Sigmoid colon (tissue), 3 donors: Measurements from ENCODE around the gene GORASP1.

ENCODE experiments used
- POLR2A ChIP-seq, 2 donors: fragments of 450-650 bp; IDR thresholded peaks; one replicate each; pipeline ENCODE4 v1.6.1; 2016; ENCODE audit warnings: antibody characterized with exemption in 2 of 2, mild to moderate bottlenecking in 2 of 2, moderate library complexity in 2 of 2
- TF ChIP-seq, protein P1 (sequence below), 4 experiments: fragments of 450-650 bp in 3 of 4; fragments of 200-600 bp in 1 of 4; IDR thresholded peaks; one replicate each; pipeline ENCODE4 v1.5.1; 2016 to 2019; ENCODE audit warnings: antibody characterized with exemption in 4 of 4, mild to moderate bottlenecking in 3 of 4, moderate library complexity in 2 of 4

DNA sequence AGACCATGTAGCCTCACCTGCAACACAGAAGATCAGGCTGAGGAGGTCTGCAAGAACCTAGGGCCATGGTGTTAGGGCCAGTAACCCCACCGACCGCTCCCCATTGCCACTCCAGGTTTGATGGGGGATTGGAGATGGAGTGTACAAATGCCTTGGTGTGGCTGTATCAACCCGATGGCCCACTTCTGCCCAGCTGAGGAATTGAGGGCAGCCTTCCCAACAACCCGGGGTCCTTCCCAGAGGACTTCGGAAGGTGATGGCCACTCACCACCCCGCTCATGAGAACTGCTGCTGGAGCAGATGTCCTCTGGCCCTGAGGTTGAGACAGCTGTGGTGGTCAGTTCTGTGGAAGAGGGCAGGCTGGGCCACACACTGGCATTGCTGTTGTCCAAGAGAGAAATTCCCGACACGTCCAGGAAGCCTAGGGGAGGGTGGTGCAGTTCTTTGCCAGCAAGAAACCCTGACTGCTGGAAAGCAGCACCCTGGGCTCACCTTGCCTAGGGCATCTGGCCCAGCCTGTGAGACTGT, 8.9 kb downstream of the GORASP1 start:
- TF ChIP-seq, protein P1, sequence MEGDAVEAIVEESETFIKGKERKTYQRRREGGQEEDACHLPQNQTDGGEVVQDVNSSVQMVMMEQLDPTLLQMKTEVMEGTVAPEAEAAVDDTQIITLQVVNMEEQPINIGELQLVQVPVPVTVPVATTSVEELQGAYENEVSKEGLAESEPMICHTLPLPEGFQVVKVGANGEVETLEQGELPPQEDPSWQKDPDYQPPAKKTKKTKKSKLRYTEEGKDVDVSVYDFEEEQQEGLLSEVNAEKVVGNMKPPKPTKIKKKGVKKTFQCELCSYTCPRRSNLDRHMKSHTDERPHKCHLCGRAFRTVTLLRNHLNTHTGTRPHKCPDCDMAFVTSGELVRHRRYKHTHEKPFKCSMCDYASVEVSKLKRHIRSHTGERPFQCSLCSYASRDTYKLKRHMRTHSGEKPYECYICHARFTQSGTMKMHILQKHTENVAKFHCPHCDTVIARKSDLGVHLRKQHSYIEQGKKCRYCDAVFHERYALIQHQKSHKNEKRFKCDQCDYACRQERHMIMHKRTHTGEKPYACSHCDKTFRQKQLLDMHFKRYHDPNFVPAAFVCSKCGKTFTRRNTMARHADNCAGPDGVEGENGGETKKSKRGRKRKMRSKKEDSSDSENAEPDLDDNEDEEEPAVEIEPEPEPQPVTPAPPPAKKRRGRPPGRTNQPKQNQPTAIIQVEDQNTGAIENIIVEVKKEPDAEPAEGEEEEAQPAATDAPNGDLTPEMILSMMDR (IDR thresholded peaks at IDR 0.05), result no peak
- TF ChIP-seq POLR2A (IDR thresholded peaks at IDR 0.05), result no peak
